GM23338 (cell line): ENCODE results near the gene KLHL36. TPM values are rescaled to one million over a fixed set of nuclear protein-coding genes. Genes with fewer than 3 reads are reported as not detected.

Experiments used
- ATAC-seq: fragments of 200-7000 bp; cut with Tn5 transposase; 3 replicates; pipeline ENCODE4 v1.9.1; 2020
- DNase-seq: peaks from one replicate; pipeline ENCODE4 v3.0.0-alpha.2; 2015; ENCODE audit warnings: low spot score
- H2AFZ ChIP-seq: fragments of 200-600 bp; sonication (generic); 2 replicates; pipeline ENCODE4 v1.8.0; 2016; ENCODE audit warnings: antibody characterized with exemption, mild to moderate bottlenecking, moderate library complexity
- H3F3A ChIP-seq: fragments of 200-600 bp; sonication (generic); replicated peaks from 2 replicates; pipeline ENCODE4 v1.8.0; 2017; ENCODE audit warnings: antibody characterized with exemption, mixed run types, low read depth
- H3K27ac ChIP-seq: fragments of 200-600 bp; sonication (generic); 2 replicates; pipeline ENCODE4 v1.6.1; 2016; ENCODE audit warnings: low read depth
- H3K27me3 ChIP-seq: fragments of 200-600 bp; sonication (generic); 2 replicates; pipeline ENCODE4 v1.8.0; 2016; ENCODE audit warnings: mild to moderate bottlenecking, mixed run types, moderate library complexity; ENCODE audit not compliant: insufficient read depth
- H3K36me3 ChIP-seq: fragments of 200-600 bp; sonication (generic); 2 replicates; pipeline ENCODE4 v1.8.0; 2016; ENCODE audit warnings: mild to moderate bottlenecking; ENCODE audit not compliant: insufficient read depth
- H3K4me1 ChIP-seq: fragments of 200-600 bp; sonication (generic); 2 replicates; pipeline ENCODE4 v1.8.0; 2016; ENCODE audit warnings: mild to moderate bottlenecking, moderate library complexity; ENCODE audit not compliant: insufficient read depth
- H3K4me2 ChIP-seq: fragments of 200-600 bp; sonication (generic); 2 replicates; pipeline ENCODE4 v1.7.1; 2017; ENCODE audit warnings: mixed run types
- H3K4me3 ChIP-seq: fragments of 200-600 bp; sonication (generic); 2 replicates; pipeline ENCODE4 v1.6.1; 2016; ENCODE audit warnings: mixed run types
- H3K79me2 ChIP-seq: fragments of 200-600 bp; sonication (generic); replicated peaks from 2 replicates; pipeline ENCODE4 v1.8.0; 2017; ENCODE audit warnings: mild to moderate bottlenecking; ENCODE audit not compliant: insufficient read depth
- H3K9me2 ChIP-seq: fragments of 200-600 bp; sonication (generic); 2 replicates; pipeline ENCODE4 v1.8.0; 2017; ENCODE audit not compliant: insufficient read depth
- H4K20me1 ChIP-seq: fragments of 200-600 bp; sonication (generic); replicated peaks from 2 replicates; pipeline ENCODE4 v1.8.0; 2017; ENCODE audit warnings: mild to moderate bottlenecking; ENCODE audit not compliant: insufficient read depth
- H3K27ac Mint-ChIP-seq: 2 replicates; pipeline ENCODE4 v1.8.0; 2020; ENCODE audit warnings: inconsistent platforms, mild to moderate bottlenecking, moderate library complexity, mixed read lengths
- H3K27me3 Mint-ChIP-seq: 3 replicates; pipeline ENCODE4 v1.8.0; 2022; ENCODE audit warnings: low read depth, mild to moderate bottlenecking, moderate library complexity, mixed read lengths, inconsistent platforms; ENCODE audit not compliant: insufficient read depth, poor library complexity
- H3K36me3 Mint-ChIP-seq: 3 replicates; pipeline ENCODE4 v1.8.0; 2021; ENCODE audit warnings: low read depth, mild to moderate bottlenecking, inconsistent platforms, moderate library complexity, mixed read lengths
- H3K4me1 Mint-ChIP-seq: 3 replicates; pipeline ENCODE4 v1.8.0; 2020; ENCODE audit warnings: mild to moderate bottlenecking, inconsistent platforms, mixed read lengths
- H3K4me3 Mint-ChIP-seq: 3 replicates; pipeline ENCODE4 v1.8.0; 2021; ENCODE audit warnings: moderate library complexity, mild to moderate bottlenecking, inconsistent platforms, mixed read lengths
- H3K9me3 Mint-ChIP-seq: 3 replicates; pipeline ENCODE4 v1.8.0; 2020; ENCODE audit warnings: moderate library complexity, mild to moderate bottlenecking, inconsistent platforms, mixed read lengths
- CREB1 ChIP-seq: fragments of 250-450 bp; sonication (Bioruptor Pico); IDR thresholded peaks from 2 replicates; pipeline ENCODE4 v1.5.0; 2020; ENCODE audit warnings: low read depth, mild to moderate bottlenecking, moderate library complexity
- CTCF ChIP-seq, 2 experiments: fragments of 200-600 bp in 1 of 2; sonication (generic) in 1 of 2; conservative IDR thresholded peaks; 2 replicates each; pipeline versions ENCODE4 v1.5.1 to v1.6.1; 2016 to 2017; ENCODE audit warnings: antibody characterized with exemption in 2 of 2, low read depth in 2 of 2, mild to moderate bottlenecking in 2 of 2, moderate library complexity in 1 of 2
- EZH2phosphoT487 ChIP-seq: fragments of 200-600 bp; sonication (generic); IDR thresholded peaks from one replicate; pipeline ENCODE4 v1.8.1; 2018; ENCODE audit warnings: antibody characterized with exemption; ENCODE audit not compliant: unreplicated experiment
- NANOG ChIP-seq: IDR thresholded peaks from 2 replicates; pipeline ENCODE4 v1.6.1; 2016; ENCODE audit warnings: antibody characterized with exemption, borderline replicate concordance
- POLR2AphosphoS5 ChIP-seq: IDR thresholded peaks from 2 replicates; pipeline ENCODE4 v1.6.1; 2016; ENCODE audit warnings: antibody characterized with exemption, low read depth
- REST ChIP-seq: IDR thresholded peaks from one replicate; pipeline ENCODE4 v1.6.1; 2018; ENCODE audit warnings: antibody characterized with exemption; ENCODE audit not compliant: unreplicated experiment
- STAT1 ChIP-seq: IDR thresholded peaks from one replicate; pipeline ENCODE4 v1.6.1; 2016; ENCODE audit warnings: antibody characterized with exemption; ENCODE audit not compliant: unreplicated experiment
- polyA plus RNA-seq: library from polyadenylated mRNA; unstranded; fragments of >200 nt; fragmentation: Nextera tagmentation; extraction: Ambion mirVana; gene quantifications from 2 replicates; pipeline ENCODE4 v1.2.1, GENCODE V29; 2016
- total RNA-seq: library from RNA; depleted of rRNA; stranded (reverse); fragments of >200 nt; shearing (Covaris generic); gene quantifications from 2 replicates; pipeline ENCODE4 v1.2.3, GENCODE V29; 2014

The KLHL36 gene
- total and polyA plus RNA-seq, 2 experiments from 2014 or later: 13.4 to 70.4 TPM

GRCh38 chr16:84617041-84617790, 31.1 kb upstream of the KLHL36 start (continued):
- TF ChIP-seq CTCF (conservative IDR thresholded peaks at IDR 0.05; ENCODE audit: low read depth in 2 of 2) (no peak), NANOG (no peak), STAT1 (no peak), EZH2phosphoT487 (no peak), POLR2AphosphoS5 (no peak)

- Histone ChIP-seq H2AFZ (peak within 1 kb of the TSS; percentile 30; the same call in 1 of the 2 replicates), H3K4me2 (peak within 1 kb of the TSS; percentile 97), H3K4me1 (peaks cover 15% of the 10 kb centered on the region), H4K20me1 (peaks cover 25% of the 10 kb centered on the region), H3K27ac (peak within 1 kb of the TSS; percentile 92), H3K9me2 (no peaks in the 10 kb centered on the region), H3F3A (0 out of 2 replicates have a peak, but pooled peaks cover 10% of the 10 kb centered on the region), H3K4me3 (peak within 1 kb of the TSS; percentile 90), H3K27me3 (peaks cover 13% of the 10 kb centered on the region), H3K79me2 (peaks cover 43% of the 10 kb centered on the region), H3K36me3 (no peaks in the 10 kb centered on the region; the same call in 1 of the 2 replicates)
- H3K4me3 Mint-ChIP-seq: peak within 1 kb of the TSS; percentile 96
- peak within 1 kb of the TSS; percentile 95 for H3K27ac Mint-ChIP-seq
- H3K4me1 Mint-ChIP-seq: peaks cover 54% of the 10 kb centered on the region
- H3K27me3 Mint-ChIP-seq: peaks cover 19% of the 10 kb centered on the region
- H3K36me3 Mint-ChIP-seq: peaks cover 14% of the 10 kb centered on the region
- DNase-seq: peak; percentile 98
- ATAC-seq: peak; percentile 39
- H3K9me3 Mint-ChIP-seq: no peaks in the 10 kb centered on the region; the same call in 2 of the 3 replicates
- TF ChIP-seq REST (no peak), CREB1 (peak; percentile 44; the same call in 1 of the 2 replicates), POLR2AphosphoS5 (peak; percentile 58; the same call in 1 of the 2 replicates)
These were observed 30.3 kb upstream of the KLHL36 start, which contains the start of gene COTL1 for GRCh38 chr16:84617791-84618580. Gene COTL1 (minus strand): TSS chr16:84618078. CDS start chr16:84617914, 164 bp downstream.
